ES-I3 (cell line): Measurements from ENCODE around the gene SLBP.

Experiments used
- H3K36me3 ChIP-seq: 2 replicates; pipeline ENCODE4 v1.6.1; 2013; ENCODE audit warnings: mild to moderate bottlenecking, low read length, control low read depth, moderate library complexity; ENCODE audit not compliant: insufficient read depth
- H3K4me1 ChIP-seq: 2 replicates; pipeline ENCODE4 v1.6.1; 2013; ENCODE audit warnings: mild to moderate bottlenecking, control low read depth, low read length; ENCODE audit not compliant: insufficient read depth
- H3K9ac ChIP-seq: 2 replicates; pipeline ENCODE4 v1.6.1; 2013; ENCODE audit warnings: low read depth, mild to moderate bottlenecking, low read length, moderate library complexity
- H3K9me3 ChIP-seq: 2 replicates; pipeline ENCODE4 v1.6.1; 2013; ENCODE audit warnings: mild to moderate bottlenecking, low read length, moderate library complexity; ENCODE audit not compliant: control insufficient read depth, insufficient read depth

Gene SLBP

DNA sequence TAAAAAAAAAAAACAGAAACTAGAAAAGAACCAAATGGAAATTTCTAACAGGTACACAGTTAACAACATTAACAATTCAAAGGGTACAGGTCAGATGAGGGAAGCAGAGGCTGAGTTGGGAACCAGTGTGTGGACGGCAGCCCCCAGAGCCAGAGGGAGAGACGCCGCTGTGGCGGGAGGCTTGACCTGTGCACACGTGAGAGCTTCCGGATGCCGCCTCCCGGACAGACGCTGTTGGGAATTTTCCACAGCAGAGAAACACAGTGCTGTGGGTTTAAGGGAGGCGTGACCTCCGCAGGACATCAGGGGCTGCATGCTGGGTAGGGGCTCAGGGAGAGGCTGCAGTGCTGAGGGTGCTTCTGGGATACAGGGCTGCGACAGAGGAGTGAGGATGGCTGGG, 31.4 kb upstream of the SLBP start:
- peaks cover 33% of the 10 kb centered on the region for H3K36me3 ChIP-seq
- no peak overlapping the region for H3K9ac ChIP-seq
- H3K9me3 ChIP-seq, result peaks cover 3% of the 10 kb centered on the region; the same call in 1 of the 2 replicates
- no peaks in the 10 kb centered on the region for H3K4me1 ChIP-seq

DNA sequence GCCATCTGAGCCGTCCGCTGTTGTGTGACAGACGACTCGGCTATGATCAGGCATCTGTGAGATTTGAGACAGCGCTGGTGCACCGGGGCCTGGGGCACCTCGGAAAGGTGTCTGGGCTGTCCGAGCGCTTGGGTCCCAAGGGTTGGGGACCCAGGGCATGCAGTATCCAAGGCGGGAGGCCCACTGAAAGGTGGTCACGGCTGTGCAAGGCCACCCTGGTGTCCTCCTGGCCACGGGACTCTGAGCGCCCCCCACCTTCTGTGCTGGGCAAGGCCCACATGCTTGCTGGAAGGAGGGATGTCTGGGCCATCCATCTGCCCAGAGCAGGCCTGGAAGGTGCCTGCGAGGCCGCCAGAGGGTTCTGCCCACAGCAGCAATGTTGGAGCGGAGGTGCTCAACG, 29.1 kb upstream of the SLBP start:
- H3K4me1 ChIP-seq, result no peaks in the 10 kb centered on the region
- H3K9me3 ChIP-seq, result peaks cover 10% of the 10 kb centered on the region
- no peak overlapping the region for H3K9ac ChIP-seq
- peaks cover 49% of the 10 kb centered on the region for H3K36me3 ChIP-seq

DNA sequence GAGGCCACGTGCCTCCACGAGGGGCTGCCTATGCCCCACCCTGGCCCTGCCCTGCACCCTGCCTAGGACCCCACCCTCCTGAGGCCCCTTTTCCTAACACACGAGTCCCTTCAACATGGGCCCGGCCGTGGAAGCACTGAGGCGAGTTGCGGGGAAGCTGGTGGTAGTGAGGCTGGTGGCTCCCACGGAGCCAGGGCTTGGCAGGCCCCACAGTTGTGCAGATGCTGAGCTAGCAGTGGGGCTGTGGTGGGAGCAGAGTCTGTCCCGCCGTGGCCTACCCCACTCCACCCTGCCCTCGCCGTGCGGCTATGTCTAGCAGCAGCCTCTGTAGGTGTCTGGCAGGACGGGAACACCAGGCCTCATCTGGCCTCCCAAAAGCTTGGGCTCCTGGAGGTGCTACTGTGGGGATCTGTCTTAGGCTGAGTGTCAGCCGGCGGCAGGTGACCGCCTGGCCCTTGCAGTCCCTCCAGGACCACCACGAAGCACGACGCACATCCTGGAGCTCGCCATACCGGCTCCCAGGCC, 28.0 kb upstream of the SLBP start:
- Histone ChIP-seq H3K9me3 (peaks cover 10% of the 10 kb centered on the region), H3K9ac (no peak overlapping the region), H3K4me1 (no peaks in the 10 kb centered on the region), H3K36me3 (peaks cover 53% of the 10 kb centered on the region)

DNA sequence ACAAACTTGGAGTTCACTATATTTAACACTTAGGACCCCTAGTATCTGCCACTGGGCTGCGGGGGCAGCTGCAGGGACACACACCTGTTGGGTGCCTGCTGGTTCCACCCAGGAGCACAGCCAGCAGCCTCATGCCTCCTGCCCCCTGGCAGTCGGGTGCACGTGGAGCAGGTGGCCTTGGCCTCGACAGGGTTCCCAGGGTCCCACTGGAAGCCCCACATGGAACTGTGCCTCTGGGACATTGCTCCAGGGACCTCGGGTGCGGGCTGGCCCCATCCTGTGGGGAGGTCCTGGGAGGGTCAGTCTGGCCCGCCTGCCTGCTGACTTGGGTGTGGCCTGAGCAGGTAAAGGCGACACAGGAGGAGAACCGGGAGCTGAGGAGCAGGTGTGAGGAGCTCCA, 27.2 kb upstream of the SLBP start:
- H3K9me3 ChIP-seq, result peaks cover 10% of the 10 kb centered on the region
- no peak overlapping the region for H3K9ac ChIP-seq
- H3K36me3 ChIP-seq, result peaks cover 57% of the 10 kb centered on the region
- no peaks in the 10 kb centered on the region for H3K4me1 ChIP-seq

DNA sequence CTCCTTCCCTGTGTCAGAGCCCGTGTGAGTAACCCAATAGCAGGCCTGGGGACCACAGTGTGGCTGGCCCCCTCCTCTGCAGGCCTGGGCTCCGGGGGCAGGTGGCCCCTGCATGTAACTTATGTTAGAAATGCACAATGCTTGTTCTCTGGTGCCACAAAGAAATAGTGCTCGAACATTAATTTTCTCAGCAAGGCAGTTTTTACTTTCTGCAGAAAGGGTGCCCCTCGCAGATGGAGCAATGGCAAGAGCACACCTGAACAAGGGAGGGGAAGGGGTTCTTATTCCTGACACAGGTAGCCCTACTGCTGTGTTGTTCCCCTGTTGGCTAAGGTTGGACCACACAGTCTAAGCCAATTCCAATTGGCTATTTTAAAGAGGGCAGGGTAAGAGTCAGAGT, 26.3 kb upstream of the SLBP start:
- H3K36me3 ChIP-seq, result peaks cover 55% of the 10 kb centered on the region
- H3K9me3 ChIP-seq, result peaks cover 10% of the 10 kb centered on the region
- H3K4me1 ChIP-seq, result no peaks in the 10 kb centered on the region
- H3K9ac ChIP-seq, result no peak overlapping the region

DNA sequence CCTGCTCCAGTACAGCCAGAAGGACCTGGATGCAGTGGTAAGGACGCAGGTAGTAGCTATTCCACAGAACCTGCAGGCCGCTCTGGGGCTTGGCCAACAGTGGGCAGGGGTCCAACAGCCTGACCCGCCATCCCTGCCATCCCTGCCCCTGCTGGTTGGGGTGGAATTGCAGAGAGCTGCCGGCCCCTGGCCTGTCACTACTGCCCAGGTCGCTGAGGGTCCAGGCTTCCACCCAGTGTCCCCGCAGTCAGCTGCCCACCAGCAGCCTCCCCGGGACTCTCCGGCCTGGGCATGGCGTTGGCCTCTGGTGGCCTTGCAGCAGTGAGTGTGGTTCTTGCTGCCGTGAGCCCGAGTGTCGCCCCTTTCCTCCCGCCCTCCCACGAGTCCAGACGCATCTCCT, 25.5 kb upstream of the SLBP start:
- Histone ChIP-seq H3K4me1 (no peaks in the 10 kb centered on the region), H3K9me3 (peaks cover 10% of the 10 kb centered on the region), H3K36me3 (peaks cover 61% of the 10 kb centered on the region), H3K9ac (no peak overlapping the region)

DNA sequence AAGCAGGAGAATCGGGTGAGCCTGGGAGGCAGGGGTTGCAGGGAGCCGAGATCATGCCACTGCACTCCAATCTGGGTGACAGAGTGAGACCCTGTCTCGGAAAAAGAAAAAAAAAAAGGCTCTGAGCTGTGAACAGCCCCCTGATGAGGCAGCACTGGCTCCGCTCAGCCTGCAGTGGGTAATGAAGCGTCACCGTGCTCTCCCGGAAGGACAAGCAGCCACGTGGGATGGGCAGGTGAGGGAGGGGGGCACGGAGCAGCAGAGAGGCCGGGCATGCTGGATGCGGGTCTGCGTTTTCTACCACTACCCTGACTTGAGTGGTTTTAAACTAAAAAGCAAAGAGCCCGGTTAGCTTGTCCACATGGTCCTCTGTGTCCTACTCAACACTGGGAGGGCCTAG, 24.7 kb upstream of the SLBP start:
- Histone ChIP-seq H3K4me1 (no peaks in the 10 kb centered on the region), H3K9me3 (peaks cover 10% of the 10 kb centered on the region), H3K9ac (no peak overlapping the region), H3K36me3 (peaks cover 60% of the 10 kb centered on the region)

DNA sequence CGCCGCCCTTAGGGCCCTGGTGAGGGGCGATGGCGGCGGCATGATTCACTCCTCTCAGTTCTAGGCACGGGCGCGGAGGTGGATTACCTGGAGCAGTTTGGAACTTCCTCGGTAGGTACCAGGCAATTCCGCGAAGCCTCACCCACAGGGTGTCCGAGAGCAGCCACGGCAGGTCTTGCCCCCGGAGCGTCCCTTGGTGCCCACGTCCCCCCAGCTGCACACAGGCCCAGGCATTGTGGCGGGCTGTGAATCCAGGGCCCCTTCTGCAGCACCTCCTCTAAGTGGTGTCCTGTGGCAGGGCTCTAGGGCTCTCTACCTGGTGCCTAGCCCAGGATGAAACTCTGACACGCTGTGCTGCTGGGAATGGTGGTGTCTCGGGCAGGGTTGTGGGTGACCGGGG, 23.1 kb upstream of the SLBP start:
- Histone ChIP-seq H3K9me3 (peaks cover 10% of the 10 kb centered on the region), H3K4me1 (no peaks in the 10 kb centered on the region), H3K36me3 (peaks cover 56% of the 10 kb centered on the region), H3K9ac (no peak overlapping the region)

DNA sequence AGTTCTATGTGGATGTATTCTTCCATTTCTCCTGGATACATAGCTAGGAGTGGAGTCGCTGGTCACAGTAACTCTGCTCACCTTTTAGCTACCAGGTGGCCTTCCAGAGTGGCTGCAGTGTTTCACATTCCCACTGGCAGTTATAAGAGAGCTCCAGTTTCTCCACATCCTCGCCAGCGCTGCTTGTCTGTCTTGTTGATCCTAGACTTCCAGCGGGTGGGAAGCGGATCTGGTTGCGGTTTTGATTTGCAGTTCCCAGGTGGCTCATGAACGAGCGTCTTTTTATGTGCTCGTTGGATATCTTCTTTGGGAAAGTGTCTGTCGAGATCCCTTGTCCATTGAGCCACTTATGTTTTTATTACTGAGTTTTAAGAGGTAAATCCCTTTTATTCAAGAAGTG, 20.8 kb upstream of the SLBP start:
- H3K36me3 ChIP-seq, result peaks cover 56% of the 10 kb centered on the region

DNA sequence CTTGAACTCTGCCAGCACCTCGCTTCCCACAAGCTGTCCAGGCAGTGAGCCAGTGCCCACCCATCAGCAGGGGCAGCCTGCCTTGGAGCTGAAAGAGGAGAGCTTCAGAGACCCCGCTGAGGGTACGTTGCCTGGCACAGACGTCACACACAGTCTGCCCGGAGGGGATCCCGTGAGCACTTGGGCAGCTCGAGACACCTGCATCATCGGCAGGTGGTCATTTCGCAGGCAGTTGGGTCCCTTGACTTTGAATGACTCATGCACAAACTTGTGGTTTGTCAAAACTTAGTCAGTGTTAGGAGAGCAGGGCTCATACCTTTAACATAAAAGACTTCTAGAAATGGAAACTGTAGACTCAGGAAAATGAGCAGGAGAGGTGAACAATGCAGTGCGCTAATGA, 19.1 kb upstream of the SLBP start:
- H3K4me1 ChIP-seq, result no peaks in the 10 kb centered on the region; the same call in 1 of the 2 replicates
- no peaks in the 10 kb centered on the region for H3K9me3 ChIP-seq
- peaks cover 55% of the 10 kb centered on the region for H3K36me3 ChIP-seq
- H3K9ac ChIP-seq, result no peak overlapping the region

More for the DNA sequence above, 20.8 kb upstream of the SLBP start:
- H3K9me3 ChIP-seq, result peaks cover 6% of the 10 kb centered on the region
- H3K9ac ChIP-seq, result no peak overlapping the region
- no peaks in the 10 kb centered on the region for H3K4me1 ChIP-seq

DNA sequence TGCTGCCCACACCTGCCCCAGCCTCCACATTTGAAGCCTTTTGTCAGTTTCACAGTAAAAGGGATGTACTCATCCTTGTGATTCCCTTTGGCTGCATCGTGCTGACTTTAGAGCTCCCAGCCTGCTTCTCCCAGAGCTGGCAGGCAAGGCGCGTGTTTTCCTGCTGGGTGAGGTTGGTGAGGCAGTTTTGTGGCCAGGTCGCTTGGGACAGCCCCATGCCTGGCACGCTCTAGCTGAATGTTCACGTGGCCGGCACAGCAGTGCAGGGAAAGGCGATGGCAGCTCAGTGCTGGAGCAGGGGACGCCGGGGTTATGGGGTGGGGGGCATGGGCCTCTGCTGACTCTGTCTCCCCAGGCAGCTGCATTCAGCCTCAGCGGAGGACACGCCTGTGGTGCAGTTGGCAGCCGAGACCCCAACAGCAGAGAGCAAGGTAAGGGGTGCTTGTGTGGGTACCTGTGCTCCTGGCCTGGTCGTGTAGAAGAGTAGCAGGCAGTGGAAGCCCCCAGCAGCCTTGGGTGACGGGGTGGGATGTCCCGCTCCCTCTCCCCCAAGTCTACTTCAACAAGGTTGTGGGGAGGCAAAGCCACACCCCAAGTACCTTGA, 18.5 kb upstream of the SLBP start:
- no peaks in the 10 kb centered on the region; the same call in 1 of the 2 replicates for H3K4me1 ChIP-seq
- H3K36me3 ChIP-seq, result peaks cover 55% of the 10 kb centered on the region
- H3K9me3 ChIP-seq, result no peaks in the 10 kb centered on the region
- H3K9ac ChIP-seq, result no peak overlapping the region

DNA sequence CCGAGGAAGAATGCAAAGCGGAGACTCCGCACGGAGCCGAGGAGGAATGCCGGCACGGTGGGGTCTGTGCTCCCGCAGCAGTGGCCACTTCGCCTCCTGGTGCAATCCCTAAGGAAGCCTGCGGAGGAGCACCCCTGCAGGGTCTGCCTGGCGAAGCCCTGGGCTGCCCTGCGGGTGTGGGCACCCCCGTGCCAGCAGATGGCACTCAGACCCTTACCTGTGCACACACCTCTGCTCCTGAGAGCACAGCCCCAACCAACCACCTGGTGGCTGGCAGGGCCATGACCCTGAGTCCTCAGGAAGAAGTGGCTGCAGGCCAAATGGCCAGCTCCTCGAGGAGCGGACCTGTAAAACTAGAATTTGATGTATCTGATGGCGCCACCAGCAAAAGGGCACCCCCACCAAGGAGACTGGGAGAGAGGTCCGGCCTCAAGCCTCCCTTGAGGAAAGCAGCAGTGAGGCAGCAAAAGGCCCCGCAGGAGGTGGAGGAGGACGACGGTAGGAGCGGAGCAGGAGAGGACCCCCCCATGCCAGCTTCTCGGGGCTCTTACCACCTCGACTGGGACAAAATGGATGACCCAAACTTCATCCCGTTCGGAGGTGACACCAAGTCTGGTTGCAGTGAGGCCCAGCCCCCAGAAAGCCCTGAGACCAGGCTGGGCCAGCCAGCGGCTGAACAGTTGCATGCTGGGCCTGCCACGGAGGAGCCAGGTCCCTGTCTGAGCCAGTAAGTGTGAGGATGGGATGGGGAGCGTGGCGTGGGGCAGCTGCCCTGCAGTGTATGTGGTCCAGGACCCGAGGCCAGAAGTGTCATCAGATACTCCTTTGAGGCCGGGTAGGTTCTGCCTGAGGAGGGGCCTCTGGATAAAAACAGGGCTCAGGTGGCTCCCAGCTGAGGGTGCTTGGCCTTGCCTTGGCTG, 16.2 kb upstream of the SLBP start:
- Histone ChIP-seq H3K9ac (no peak overlapping the region), H3K36me3 (peaks cover 49% of the 10 kb centered on the region), H3K4me1 (no peaks in the 10 kb centered on the region; the same call in 1 of the 2 replicates), H3K9me3 (no peaks in the 10 kb centered on the region)

DNA sequence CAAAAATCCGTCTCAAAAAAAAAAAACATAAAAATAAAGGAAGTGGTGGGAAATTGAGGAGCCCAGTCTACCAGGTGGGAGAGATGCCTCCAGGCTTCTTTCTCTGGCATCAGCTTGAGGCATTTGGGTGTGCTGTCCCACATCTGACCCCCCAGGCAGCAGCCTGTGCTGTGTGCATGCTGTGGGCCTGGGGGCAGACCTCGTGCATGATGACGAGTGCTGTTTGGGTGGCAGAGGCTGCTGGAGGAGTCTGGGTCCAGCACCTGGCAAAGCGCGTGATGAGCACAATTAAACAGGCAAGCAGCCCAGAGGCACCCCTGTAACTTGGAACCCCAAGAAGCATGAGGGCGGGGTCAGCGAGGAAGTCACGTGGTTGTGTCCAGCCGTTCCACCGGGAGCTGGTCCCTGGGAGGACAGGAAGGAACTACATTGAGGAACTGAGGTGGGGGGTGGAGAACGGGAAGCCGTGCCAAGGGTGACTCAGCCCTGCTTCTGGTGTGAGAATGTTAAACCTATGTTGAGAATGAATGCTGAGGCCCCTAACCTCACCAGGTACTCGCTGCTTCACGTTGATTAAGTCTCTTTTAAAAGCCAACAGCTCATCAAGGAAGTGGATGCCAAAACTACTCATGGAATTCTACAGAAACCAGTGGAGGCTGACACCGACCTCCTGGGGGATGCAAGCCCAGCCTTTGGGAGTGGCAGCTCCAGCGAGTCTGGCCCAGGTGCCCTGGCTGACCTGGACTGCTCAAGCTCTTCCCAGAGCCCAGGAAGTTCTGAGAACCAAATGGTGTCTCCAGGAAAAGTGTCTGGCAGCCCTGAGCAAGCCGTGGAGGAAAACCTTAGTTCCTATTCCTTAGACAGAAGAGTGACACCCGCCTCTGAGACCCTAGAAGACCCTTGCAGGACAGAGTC, 15.3 kb upstream of the SLBP start:
- Histone ChIP-seq H3K4me1 (peaks cover 7% of the 10 kb centered on the region; the same call in 1 of the 2 replicates), H3K36me3 (peaks cover 48% of the 10 kb centered on the region), H3K9me3 (no peaks in the 10 kb centered on the region), H3K9ac (no peak overlapping the region)
